Glutamatergic neuron (in vitro differentiated cells): ENCODE measurements around the gene SERTAD3. TPM values are rescaled to one million over a fixed set of nuclear protein-coding genes. Genes with fewer than 3 reads are reported as not detected.
A peak's percentile ranks its signal among the peaks of the same experiment; 100 is the strongest.
"Not testable (repeated sequence)": the region's sequence is repeated elsewhere in the genome, so short reads cannot be mapped to it uniquely, and the experiment has no call there.

ENCODE experiments used
- DNase-seq: peaks from one replicate; pipeline ENCODE4 v3.0.0; 2022
- H3K27ac Mint-ChIP-seq: one replicate; pipeline ENCODE4 v1.8.0; 2020; ENCODE audit warnings: mild to moderate bottlenecking, mixed read lengths, inconsistent platforms; ENCODE audit not compliant: unreplicated experiment
- H3K27me3 Mint-ChIP-seq: one replicate; pipeline ENCODE4 v1.8.0; 2020; ENCODE audit warnings: mild to moderate bottlenecking, moderate library complexity, mixed read lengths, inconsistent platforms; ENCODE audit not compliant: unreplicated experiment
- H3K36me3 Mint-ChIP-seq: one replicate; pipeline ENCODE4 v1.8.0; 2020; ENCODE audit warnings: mild to moderate bottlenecking, mixed read lengths, inconsistent platforms; ENCODE audit not compliant: unreplicated experiment
- H3K4me1 Mint-ChIP-seq: one replicate; pipeline ENCODE4 v1.8.0; 2020; ENCODE audit warnings: mild to moderate bottlenecking, low read depth, mixed read lengths, inconsistent platforms; ENCODE audit not compliant: unreplicated experiment
- H3K4me3 Mint-ChIP-seq: one replicate; pipeline ENCODE4 v1.8.0; 2020; ENCODE audit warnings: mild to moderate bottlenecking, mixed read lengths, inconsistent platforms; ENCODE audit not compliant: unreplicated experiment
- H3K9me3 Mint-ChIP-seq: one replicate; pipeline ENCODE4 v1.8.0; 2020; ENCODE audit warnings: mild to moderate bottlenecking, moderate library complexity, mixed read lengths, inconsistent platforms; ENCODE audit not compliant: unreplicated experiment
- CTCF ChIP-seq: fragments of 200-600 bp; sonication (generic); IDR thresholded peaks from one replicate; pipeline ENCODE4 v1.5.0; 2021; ENCODE audit not compliant: partially characterized antibody, unreplicated experiment
- total RNA-seq: library from RNA; stranded (reverse); fragmentation: NEBNext Ultra II Directional; extraction: Animal tissue kit (Norgen Biotek cat#: 25700); gene quantifications from one replicate; pipeline ENCODE4 v1.2.1, GENCODE V29; 2021; ENCODE audit not compliant: unreplicated experiment

Gene SERTAD3
- total RNA-seq, 1 donor from 2014 or later, result 30.1 TPM

- peaks cover 5% of the 10 kb centered on the region for H3K4me1 Mint-ChIP-seq
These were observed 2.3 kb downstream of the SERTAD3 start for GRCh38 chr19:40441719-40442253.

GRCh38 chr19:40438284-40438683 is 5.9 kb downstream of the SERTAD3 start:
- no peak overlapping the region for H3K27ac Mint-ChIP-seq
- peaks cover 12% of the 10 kb centered on the region for H3K27me3 Mint-ChIP-seq
- no peak for TF ChIP-seq CTCF
- peaks cover 6% of the 10 kb centered on the region for H3K9me3 Mint-ChIP-seq
- no peak for DNase-seq
- peaks cover 9% of the 10 kb centered on the region for H3K4me1 Mint-ChIP-seq
- peak overlapping the region; percentile 4 for H3K4me3 Mint-ChIP-seq
- H3K36me3 Mint-ChIP-seq, result no peaks in the 10 kb centered on the region

More at GRCh38 chr19:40441719-40442253, 2.3 kb downstream of the SERTAD3 start:
- peak overlapping the region; percentile 88 for H3K4me3 Mint-ChIP-seq
- peaks cover 12% of the 10 kb centered on the region for H3K9me3 Mint-ChIP-seq
- no peak for DNase-seq
- H3K36me3 Mint-ChIP-seq, result no peaks in the 10 kb centered on the region
- H3K27ac Mint-ChIP-seq, result no peak overlapping the region
- no peak for TF ChIP-seq CTCF
- H3K27me3 Mint-ChIP-seq, result peaks cover 13% of the 10 kb centered on the region

GRCh38 chr19:40433391-40434216 is 10.5 kb downstream of the SERTAD3 start:
- H3K36me3 Mint-ChIP-seq, result no peaks in the 10 kb centered on the region
- peak overlapping the region; percentile 98 for H3K27ac Mint-ChIP-seq
- peaks cover 6% of the 10 kb centered on the region for H3K4me1 Mint-ChIP-seq
- TF ChIP-seq CTCF, result no peak
- H3K9me3 Mint-ChIP-seq, result peaks cover 4% of the 10 kb centered on the region
- peaks cover 11% of the 10 kb centered on the region for H3K27me3 Mint-ChIP-seq
- H3K4me3 Mint-ChIP-seq, result peak overlapping the region; percentile 88
- peak; percentile 87 for DNase-seq

- H3K4me1 Mint-ChIP-seq, H3K36me3 Mint-ChIP-seq, H3K9me3 Mint-ChIP-seq, DNase-seq: not testable (repeated sequence)
- H3K27me3 Mint-ChIP-seq, result peaks cover 11% of the 10 kb centered on the region
- H3K4me3 Mint-ChIP-seq, result peak overlapping the region; percentile 88
- peak overlapping the region; percentile 98 for H3K27ac Mint-ChIP-seq
These were observed 11.4 kb downstream of the SERTAD3 start for GRCh38 chr19:40432760-40433159.

- no peak for TF ChIP-seq CTCF
- Mint-ChIP-seq H3K27ac (peak overlapping the region; percentile 98), H3K4me1 (peaks cover 6% of the 10 kb centered on the region), H3K4me3 (peak overlapping the region; percentile 57), H3K9me3 (peaks cover 4% of the 10 kb centered on the region), H3K27me3 (peaks cover 11% of the 10 kb centered on the region), H3K36me3 (no peaks in the 10 kb centered on the region)
- DNase-seq, result no peak
These were observed 12.4 kb downstream of the SERTAD3 start for GRCh38 chr19:40431698-40432097.

GRCh38 chr19:40430242-40430641 is 13.9 kb downstream of the SERTAD3 start:
- not testable (repeated sequence) for H3K9me3 Mint-ChIP-seq, H3K27me3 Mint-ChIP-seq, DNase-seq, H3K27ac Mint-ChIP-seq, H3K36me3 Mint-ChIP-seq, H3K4me1 Mint-ChIP-seq, H3K4me3 Mint-ChIP-seq

- H3K27me3 Mint-ChIP-seq, DNase-seq, H3K4me1 Mint-ChIP-seq, H3K9me3 Mint-ChIP-seq, H3K4me3 Mint-ChIP-seq, H3K36me3 Mint-ChIP-seq, H3K27ac Mint-ChIP-seq: not testable (repeated sequence)
These were observed 15.9 kb downstream of the SERTAD3 start for GRCh38 chr19:40428197-40428596.
